Parathyroid adenoma (tissue), 2 donors: ENCODE data around the gene PPP5C.

ENCODE experiments used
- H2AFZ ChIP-seq: fragments of 300-600 bp; sonication (generic); one replicate; pipeline ENCODE4 v1.7.0; 2017; ENCODE audit warnings: antibody characterized with exemption, mild to moderate bottlenecking
- H3K27ac ChIP-seq: fragments of 300-600 bp; sonication (generic); one replicate; pipeline ENCODE4 v1.7.0; 2017
- H3K27me3 ChIP-seq: fragments of 300-600 bp; sonication (generic); one replicate; pipeline ENCODE4 v1.7.0; 2017; ENCODE audit warnings: low read length; ENCODE audit not compliant: control insufficient read depth, insufficient read depth
- H3K36me3 ChIP-seq: fragments of 300-600 bp; sonication (generic); one replicate; pipeline ENCODE4 v1.7.0; 2017; ENCODE audit warnings: low read length; ENCODE audit not compliant: control insufficient read depth, insufficient read depth
- H3K4me1 ChIP-seq: fragments of 300-600 bp; sonication (generic); one replicate; pipeline ENCODE4 v1.7.0; 2017; ENCODE audit warnings: control low read depth
- H3K4me2 ChIP-seq: fragments of 300-600 bp; sonication (generic); one replicate; pipeline ENCODE4 v1.7.0; 2017; ENCODE audit warnings: low read length
- H3K4me3 ChIP-seq: fragments of 300-600 bp; sonication (generic); one replicate; pipeline ENCODE4 v1.7.0; 2017; ENCODE audit warnings: low read depth, low read length
- H3K79me2 ChIP-seq: fragments of 300-600 bp; sonication (generic); one replicate; pipeline ENCODE4 v1.7.0; 2017; ENCODE audit warnings: control low read depth
- H3K9ac ChIP-seq: fragments of 300-600 bp; sonication (generic); one replicate; pipeline ENCODE4 v1.7.0; 2017; ENCODE audit warnings: mild to moderate bottlenecking
- H3K9me3 ChIP-seq: fragments of 300-600 bp; sonication (generic); one replicate; pipeline ENCODE4 v1.7.0; 2017; ENCODE audit warnings: low read length; ENCODE audit not compliant: control insufficient read depth
- CTCF ChIP-seq: fragments of 300-600 bp; sonication (generic); IDR thresholded peaks from one replicate; pipeline ENCODE4 v1.7.0; 2017; ENCODE audit warnings: antibody characterized with exemption, mild to moderate bottlenecking
- donor health status: primary hyperparathyroidism.

The PPP5C gene

GRCh38 chr19:46357846-46358583 lies 11.1 kb downstream of the PPP5C start:
- H3K27me3 ChIP-seq, result no peaks in the 10 kb centered on the region
- no peak overlapping the region for H3K4me2 ChIP-seq
- peaks cover 9% of the 10 kb centered on the region for H3K79me2 ChIP-seq
- H3K9me3 ChIP-seq, result no peaks in the 10 kb centered on the region
- H3K4me1 ChIP-seq, result no peaks in the 10 kb centered on the region
- H3K4me3 ChIP-seq, result no peak overlapping the region
- TF ChIP-seq CTCF, result no peak
- no peak overlapping the region for H3K9ac ChIP-seq
- H2AFZ ChIP-seq, result no peak overlapping the region
- no peaks in the 10 kb centered on the region for H3K36me3 ChIP-seq
- no peak overlapping the region for H3K27ac ChIP-seq

GRCh38 chr19:46361915-46362314 lies 15.0 kb downstream of the PPP5C start:
- no peak for TF ChIP-seq CTCF
- no peaks in the 10 kb centered on the region for H3K4me1 ChIP-seq
- no peaks in the 10 kb centered on the region for H3K27me3 ChIP-seq
- no peak overlapping the region for H3K4me2 ChIP-seq
- H3K79me2 ChIP-seq, result peaks cover 11% of the 10 kb centered on the region
- H3K36me3 ChIP-seq, result no peaks in the 10 kb centered on the region
- no peaks in the 10 kb centered on the region for H3K9me3 ChIP-seq
- H3K9ac ChIP-seq, result no peak overlapping the region
- H2AFZ ChIP-seq, result no peak overlapping the region
- H3K4me3 ChIP-seq, result no peak overlapping the region
- no peak overlapping the region for H3K27ac ChIP-seq

GRCh38 chr19:46364359-46364758 lies 17.5 kb downstream of the PPP5C start:
- no peaks in the 10 kb centered on the region for H3K4me1 ChIP-seq
- no peak overlapping the region for H3K4me3 ChIP-seq
- TF ChIP-seq CTCF, result no peak
- no peak overlapping the region for H3K27ac ChIP-seq
- peaks cover 11% of the 10 kb centered on the region for H3K79me2 ChIP-seq
- H3K9ac ChIP-seq, result no peak overlapping the region
- no peaks in the 10 kb centered on the region for H3K9me3 ChIP-seq
- H3K36me3 ChIP-seq, result no peaks in the 10 kb centered on the region
- no peak overlapping the region for H3K4me2 ChIP-seq
- no peak overlapping the region for H2AFZ ChIP-seq
- H3K27me3 ChIP-seq, result no peaks in the 10 kb centered on the region

GRCh38 chr19:46365561-46365960 lies 18.7 kb downstream of the PPP5C start:
- peaks cover 10% of the 10 kb centered on the region for H3K79me2 ChIP-seq

More at GRCh38 chr19:46365561-46365960, 18.7 kb downstream of the PPP5C start:
- Histone ChIP-seq H3K4me1 (no peaks in the 10 kb centered on the region), H3K4me2 (no peak overlapping the region), H3K27me3 (no peaks in the 10 kb centered on the region), H3K4me3 (no peak overlapping the region), H3K9me3 (no peaks in the 10 kb centered on the region), H3K9ac (no peak overlapping the region), H3K27ac (no peak overlapping the region), H3K36me3 (no peaks in the 10 kb centered on the region), H2AFZ (no peak overlapping the region)
- no peak for TF ChIP-seq CTCF
